Measurements from ENCODE around the gene PRSS3. TPM values are rescaled to one million over a fixed set of nuclear protein-coding genes. Genes with fewer than 3 reads are reported as not detected.

The PRSS3 gene
- total RNA-seq, 2 donors from 2014 or later: 0.23 to 1.5 TPM

- H3K4me3 ChIP-seq: peak within 1 kb of the TSS; percentile 88 to 95
- H3K9me3 ChIP-seq: no peaks in the 10 kb centered on the region
- intact Hi-C loops (cut with DNase I): loop anchor here (5.0 to 10.0 kb wide), 3 partner anchors 108 to 256 kb away; partner anchors contain the start of gene UBAP2
- TF ChIP-seq CTCF (IDR thresholded peaks at IDR 0.05): peak in 1 of 4 experiments; percentile 13
- TF ChIP-seq POLR2AphosphoS5 (IDR thresholded peaks at IDR 0.05): peak; percentile 74
- peak; percentile 65 for TF ChIP-seq POLR2A (IDR thresholded peaks at IDR 0.05)
- no peaks in the 10 kb centered on the region for H3K4me1 ChIP-seq (replicated peaks)
- peak within 1 kb of the TSS; percentile 99 for H3K27ac ChIP-seq
- peak; percentile 89 for DNase-seq (ENCODE audit: low spot score)
- no peaks in the 10 kb centered on the region for H3K27me3 ChIP-seq (replicated peaks; ENCODE audit: insufficient read depth)
- 4% methylated on average over 50 of the region's 66 CpGs for WGBS
- no peaks in the 10 kb centered on the region for H3K36me3 ChIP-seq
Measured at GRCh38 chr9:33816327-33817252, 21.2 kb downstream of the PRSS3 start, which contains the start of gene UBE2R2. Gene UBE2R2 (plus strand): TSS chr9:33817160. CDS start chr9:33817758, 598 bp downstream.

- Histone ChIP-seq H3K9me3 (no peaks in the 10 kb centered on the region), H3K4me3 (peak overlapping the region; percentile 88 to 95), H3K4me1 (replicated peaks) (no peaks in the 10 kb centered on the region), H3K36me3 (no peaks in the 10 kb centered on the region), H3K27me3 (replicated peaks; ENCODE audit: insufficient read depth) (no peaks in the 10 kb centered on the region), H3K27ac (peak overlapping the region; percentile 99)
- WGBS: under 1% methylated on average over 36 of the region's 81 CpGs
- intact Hi-C loops (cut with DNase I): loop anchor here (5.0 to 10.0 kb wide), 3 partner anchors 107 to 255 kb away; partner anchors contain the start of gene UBAP2
- no peak for TF ChIP-seq POLR2A (IDR thresholded peaks at IDR 0.05)
- peak in 1 of 4 experiments; percentile 8 for TF ChIP-seq CTCF (IDR thresholded peaks at IDR 0.05)
- peak; percentile 33 for DNase-seq (ENCODE audit: low spot score)
Measured at GRCh38 chr9:33817327-33818166, 22.2 kb downstream of the PRSS3 start.

GRCh38 chr9:33818167-33818846 lies 22.9 kb downstream of the PRSS3 start:
- H3K9me3 ChIP-seq: no peaks in the 10 kb centered on the region
- no peaks in the 10 kb centered on the region for H3K27me3 ChIP-seq (replicated peaks; ENCODE audit: insufficient read depth)
- H3K4me3 ChIP-seq: peak overlapping the region; percentile 88 to 95
- H3K4me1 ChIP-seq (replicated peaks): no peaks in the 10 kb centered on the region
- 0% methylated on average over 18 of the region's 18 CpGs for WGBS
- DNase-seq (ENCODE audit: low spot score): no peak
- TF ChIP-seq POLR2AphosphoS5 (IDR thresholded peaks at IDR 0.05): no peak
- no peak for TF ChIP-seq POLR2A (IDR thresholded peaks at IDR 0.05)
- no peak for TF ChIP-seq CTCF (IDR thresholded peaks at IDR 0.05)
- peak overlapping the region; percentile 99 for H3K27ac ChIP-seq
- H3K36me3 ChIP-seq: no peaks in the 10 kb centered on the region
- intact Hi-C loops (cut with DNase I): loop anchor here (5.0 to 10.0 kb wide), 3 partner anchors 106 to 254 kb away; partner anchors contain the start of gene UBAP2

DNA sequence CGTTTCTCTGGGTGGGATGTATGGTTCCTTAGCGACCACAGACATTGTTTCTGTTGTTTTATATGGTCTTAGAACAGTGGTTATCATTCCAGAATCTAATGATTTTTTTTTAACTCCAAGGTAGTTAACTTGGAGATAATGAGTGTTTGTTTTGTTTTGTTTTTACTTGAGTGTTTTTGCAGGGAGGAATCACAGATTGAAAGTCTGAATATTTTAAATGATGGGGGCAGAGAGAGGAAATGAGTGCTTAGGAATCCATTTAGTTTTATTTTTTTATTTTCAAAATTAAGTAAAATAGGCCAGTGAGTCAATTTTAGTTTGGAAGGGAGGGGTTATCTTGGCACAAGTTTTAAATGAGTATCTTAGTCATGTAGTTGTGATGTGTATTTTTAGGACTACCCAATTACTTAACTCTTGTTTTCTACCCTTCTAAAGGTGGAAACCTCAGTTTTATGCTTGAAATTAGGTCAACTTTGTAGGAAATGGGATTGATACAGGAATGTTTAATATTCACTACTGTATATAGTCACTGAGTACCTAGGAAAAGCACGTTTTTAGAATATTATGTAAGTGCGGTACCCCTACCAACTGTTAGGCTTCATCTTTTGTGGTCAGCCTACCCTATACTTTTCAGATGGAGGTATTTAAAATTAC lies 23.6 kb downstream of the PRSS3 start:
- 22% methylated on average over 4 of the region's 4 CpGs for WGBS
- peak overlapping the region; percentile 88 to 95 for H3K4me3 ChIP-seq
- DNase-seq (ENCODE audit: low spot score): no peak
- peak overlapping the region; percentile 99 for H3K27ac ChIP-seq
- H3K27me3 ChIP-seq (replicated peaks; ENCODE audit: insufficient read depth): no peaks in the 10 kb centered on the region
- no peaks in the 10 kb centered on the region for H3K9me3 ChIP-seq
- H3K36me3 ChIP-seq: no peaks in the 10 kb centered on the region
- TF ChIP-seq POLR2A (IDR thresholded peaks at IDR 0.05) (no peak), POLR2AphosphoS5 (IDR thresholded peaks at IDR 0.05) (no peak), CTCF (IDR thresholded peaks at IDR 0.05) (no peak)
- no peaks in the 10 kb centered on the region for H3K4me1 ChIP-seq (replicated peaks)
- intact Hi-C loops (cut with DNase I): loop anchor here (5.0 to 10.0 kb wide), 3 partner anchors 106 to 253 kb away; partner anchors contain the start of gene UBAP2
